IMR-90 (cell line): ENCODE results near the gene OR56A4. TPM values are rescaled to one million over a fixed set of nuclear protein-coding genes. Genes with fewer than 3 reads are reported as not detected.

Source experiments
- ATAC-seq: fragments of 200-7000 bp; cut with Tn5 transposase; 2 replicates; pipeline ENCODE4 v1.9.1; 2020; ENCODE audit warnings: low read depth, mild to moderate bottlenecking, moderate library complexity
- BruUV-seq: library from RNA; stranded (reverse); fragments of 400-500 nt; replicated peaks from 2 replicates; lab custom pipeline; 2021; lab: Mats Ljungman, UMichigan
- CTCF ChIA-PET: fragments of 300-600 bp; formaldehyde crosslinking; extraction: SDS; loops from one replicate; lab custom pipeline; 2021; ENCODE audit warnings: antibody characterized with exemption; lab: Yijun Ruan, JAX
- POLR2A ChIA-PET: fragments of 300-600 bp; sonication (Branson Sonifier 250); formaldehyde crosslinking; loops from one replicate; lab custom pipeline; 2022; ENCODE audit warnings: antibody characterized with exemption; ENCODE audit not compliant: unreplicated experiment; lab: Charles Lee
- DNase-seq: peaks from one replicate; pipeline ENCODE4 v3.0.0; 2013
- H2AFZ ChIP-seq: replicated peaks from 2 replicates; pipeline ENCODE3; 2013; ENCODE audit warnings: low read length, mild to moderate bottlenecking; ENCODE audit not compliant: poor library complexity
- H2AK5ac ChIP-seq: 2 replicates; pipeline ENCODE4 v1.6.1; 2013; ENCODE audit warnings: low read depth, low read length, inconsistent platforms
- H2AK9ac ChIP-seq: replicated peaks from 2 replicates; pipeline ENCODE3; 2013; ENCODE audit warnings: mild to moderate bottlenecking, low read depth, low read length, moderate library complexity; ENCODE audit not compliant: poor library complexity
- H2BK120ac ChIP-seq: 2 replicates; pipeline ENCODE4 v1.6.1; 2013; ENCODE audit warnings: low read depth, low read length, inconsistent platforms
- H2BK15ac ChIP-seq: 3 replicates; pipeline ENCODE4 v1.6.1; 2013; ENCODE audit warnings: low read depth, low read length, inconsistent platforms
- H2BK20ac ChIP-seq: 2 replicates; pipeline ENCODE4 v1.6.1; 2013; ENCODE audit warnings: low read depth, mild to moderate bottlenecking, inconsistent platforms, low read length, moderate library complexity
- H2BK5ac ChIP-seq: 2 replicates; pipeline ENCODE4 v1.6.1; 2013; ENCODE audit warnings: mild to moderate bottlenecking, low read depth, low read length, inconsistent platforms; ENCODE audit not compliant: poor library complexity, severe bottlenecking
- H3K14ac ChIP-seq: replicated peaks from 2 replicates; pipeline ENCODE4 v1.6.1; 2013; ENCODE audit warnings: low read depth, low read length, inconsistent platforms
- H3K18ac ChIP-seq: 2 replicates; pipeline ENCODE4 v1.6.1; 2013; ENCODE audit warnings: low read depth, low read length, control low read depth
- H3K23ac ChIP-seq: 2 replicates; pipeline ENCODE4 v1.6.1; 2013; ENCODE audit warnings: low read depth, low read length, inconsistent platforms
- H3K27ac ChIP-seq: 2 replicates; pipeline ENCODE4 v1.5.1; 2013; ENCODE audit warnings: mild to moderate bottlenecking, control low read depth, low read length; ENCODE audit not compliant: insufficient read depth
- H3K27me3 ChIP-seq: 2 replicates; pipeline ENCODE4 v1.6.1; 2013; ENCODE audit warnings: low read length; ENCODE audit not compliant: control insufficient read depth, insufficient read depth
- H3K36me3 ChIP-seq: 2 replicates; pipeline ENCODE4 v1.6.1; 2013; ENCODE audit warnings: low read length, mixed read lengths; ENCODE audit not compliant: control insufficient read depth, insufficient read depth
- H3K4ac ChIP-seq: 2 replicates; pipeline ENCODE4 v1.6.1; 2013; ENCODE audit warnings: low read depth, low read length, inconsistent platforms
- H3K4me1 ChIP-seq: 2 replicates; pipeline ENCODE4 v1.6.1; 2013; ENCODE audit warnings: low read length, mixed read lengths; ENCODE audit not compliant: control insufficient read depth, insufficient read depth
- H3K4me2 ChIP-seq: 2 replicates; pipeline ENCODE4 v1.6.1; 2013; ENCODE audit warnings: low read depth, mild to moderate bottlenecking, control low read depth, low read length, moderate library complexity
- H3K4me3 ChIP-seq: 2 replicates; pipeline ENCODE4 v1.5.1; 2013; ENCODE audit warnings: low read depth, mild to moderate bottlenecking, control low read depth, low read length, moderate library complexity; ENCODE audit not compliant: insufficient read depth
- H3K56ac ChIP-seq: 2 replicates; pipeline ENCODE4 v1.6.1; 2013; ENCODE audit warnings: low read length, inconsistent platforms; ENCODE audit not compliant: insufficient read depth; ENCODE audit errors: extremely low read depth
- H3K79me1 ChIP-seq, 2 experiments: 2 replicates each; pipeline ENCODE4 v1.6.1; 2013; ENCODE audit warnings: low read length in 2 of 2, inconsistent platforms in 1 of 2, low read depth in 1 of 2
- H3K9ac ChIP-seq: 2 replicates; pipeline ENCODE4 v1.6.1; 2013; ENCODE audit warnings: low read depth, low read length, control low read depth
- H3K9me1 ChIP-seq: 2 replicates; pipeline ENCODE4 v1.6.1; 2013; ENCODE audit warnings: low read length, inconsistent platforms; ENCODE audit not compliant: insufficient read depth
- H3K9me3 ChIP-seq: 2 replicates; pipeline ENCODE4 v1.6.1; 2013; ENCODE audit warnings: low read length; ENCODE audit not compliant: control insufficient read depth, insufficient read depth
- H4K20me1 ChIP-seq: 2 replicates; pipeline ENCODE4 v1.6.1; 2013; ENCODE audit warnings: low read length, inconsistent platforms; ENCODE audit not compliant: insufficient read depth
- H4K5ac ChIP-seq: 2 replicates; pipeline ENCODE4 v1.6.1; 2013; ENCODE audit warnings: mild to moderate bottlenecking, low read depth, low read length, control low read depth
- H4K8ac ChIP-seq, 2 experiments: 2 replicates each; pipeline ENCODE4 v1.6.1; 2013; ENCODE audit warnings: low read depth in 2 of 2, low read length in 2 of 2, control low read depth in 1 of 2, inconsistent platforms in 1 of 2
- H4K91ac ChIP-seq: 2 replicates; pipeline ENCODE4 v1.6.1; 2013; ENCODE audit warnings: low read depth, low read length, inconsistent platforms; ENCODE audit not compliant: insufficient read depth
- CTCF ChIP-seq: conservative IDR thresholded peaks from 2 replicates; pipeline ENCODE4 v1.5.1; 2012; ENCODE audit warnings: mild to moderate bottlenecking, low read depth, low read length, improper control_type of control experiment
- ELK1 ChIP-seq: fragments of 150-350 bp; IDR thresholded peaks from 2 replicates; pipeline ENCODE4 v1.6.1; 2016; ENCODE audit warnings: low read depth, mild to moderate bottlenecking, low read length, moderate library complexity, borderline replicate concordance
- MAFK ChIP-seq: IDR thresholded peaks from 2 replicates; pipeline ENCODE4 v1.6.1; 2012; ENCODE audit warnings: low read depth, low read length, improper control_type of control experiment
- MAZ ChIP-seq: IDR thresholded peaks from 2 replicates; pipeline ENCODE4 v1.6.1; 2012; ENCODE audit warnings: low read depth, mild to moderate bottlenecking, low read length, improper control_type of control experiment, moderate library complexity, borderline replicate concordance
- RAD21 ChIP-seq: IDR thresholded peaks from 2 replicates; pipeline ENCODE4 v1.6.1; 2012; ENCODE audit warnings: low read length, improper control_type of control experiment
- WGBS, 2 experiments: methylation state at CpG; one replicate each; pipeline versions ENCODE4 v1.1.5 to v1.1.7; 2013; ENCODE audit warnings: missing lambda C conversion rate in 2 of 2; ENCODE audit not compliant: insufficient read length in 1 of 2; ENCODE audit errors: extremely low coverage in 2 of 2; 5-methylcytosine and 5-hydroxymethylcytosine counted together
- dilution Hi-C: fragments of 300-500 bp; cut with HindIII; formaldehyde crosslinking; loops from one replicate; pipeline ENCODE4 v1.14.3; 2018; ENCODE audit warnings: low sequenced_read_pairs; ENCODE audit not compliant: unreplicated experiment
- in situ Hi-C: fragments of 300-500 bp; cut with MboI; formaldehyde crosslinking; loops from 3 replicates; pipeline ENCODE4 v1.14.3; 2019; ENCODE audit warnings: low sequenced_read_pairs, inconsistent platforms, mixed read lengths
- intact Hi-C: fragments of 100-400 bp; cut with micrococcal nuclease; formaldehyde crosslinking; loops from 2 replicates; pipeline ENCODE4 v1.10.0; 2022
- polyA plus RNA-seq, 3 experiments: library from polyadenylated mRNA; depleted of rRNA; stranded (reverse); fragments of >200 nt; gene quantifications; 2 replicates each; pipeline ENCODE4 v1.2.3, GENCODE V29; 2012; ENCODE audit warnings: low replicate concordance in 1 of 3
- total RNA-seq: library from RNA; depleted of rRNA; stranded (reverse); fragments of >200 nt; gene quantifications from 2 replicates; pipeline ENCODE4 v1.2.3, GENCODE V29; 2012

The OR56A4 gene
- total and polyA plus RNA-seq, 2 of the 4 experiments (the other 2 are of a cell fraction) = not detected

- no peak overlapping the region for H2AK5ac ChIP-seq
- H2BK15ac ChIP-seq = no peak overlapping the region
- H3K23ac ChIP-seq = no peak overlapping the region
- no peak overlapping the region for H3K4me3 ChIP-seq
- H4K91ac ChIP-seq = no peak overlapping the region
- no peak overlapping the region for H3K27ac ChIP-seq
- intact Hi-C loops (no loop called here), dilution Hi-C loops (no loop called here), in situ Hi-C loops (no loop called here)
- H3K56ac ChIP-seq = no peak overlapping the region
- H4K8ac ChIP-seq = no peak overlapping the region
- H3K79me1 ChIP-seq = no peaks in the 10 kb centered on the region
- TF ChIP-seq RAD21 (no peak), MAZ (no peak), CTCF (no peak), ELK1 (no peak), MAFK (no peak)
- ATAC-seq (no peak), DNase-seq (no peak)
- H3K9me1 ChIP-seq = no peaks in the 10 kb centered on the region
- no peak overlapping the region for H2BK5ac ChIP-seq
- ChIA-PET CTCF (no interaction called here), POLR2A (no interaction called here)
- BruUV-seq = no TSS peak
- no peak overlapping the region for H2AK9ac ChIP-seq
- no peak overlapping the region for H3K14ac ChIP-seq
- no peaks in the 10 kb centered on the region for H3K27me3 ChIP-seq
- no peak overlapping the region for H3K9ac ChIP-seq
- H2BK120ac ChIP-seq = no peak overlapping the region
- no peak overlapping the region for H3K4me2 ChIP-seq
- no peak overlapping the region for H3K18ac ChIP-seq
- H4K20me1 ChIP-seq = no peaks in the 10 kb centered on the region
- no peaks in the 10 kb centered on the region for H3K36me3 ChIP-seq
- no CpG with 5 or more reads among the region's 3 CpGs for WGBS, 2 experiments
- no peak overlapping the region for H2AFZ ChIP-seq
- no peaks in the 10 kb centered on the region for H3K4me1 ChIP-seq
- H4K5ac ChIP-seq = no peak overlapping the region
- H3K9me3 ChIP-seq = peaks cover 3% of the 10 kb centered on the region; the same call in 1 of the 2 replicates
- H3K4ac ChIP-seq = no peak overlapping the region
- no peak overlapping the region for H2BK20ac ChIP-seq
Observed at GRCh38 chr11:6013042-6013441, 6.3 kb upstream of the OR56A4 start.
